Measurements from ENCODE around the gene TGFBR3. TPM values are rescaled to one million over a fixed set of nuclear protein-coding genes. Genes with fewer than 3 reads are reported as not detected.

TGFBR3 gene
- total RNA-seq, 2 experiments from 2014 or later: 12.9 to 13.0 TPM

DNA sequence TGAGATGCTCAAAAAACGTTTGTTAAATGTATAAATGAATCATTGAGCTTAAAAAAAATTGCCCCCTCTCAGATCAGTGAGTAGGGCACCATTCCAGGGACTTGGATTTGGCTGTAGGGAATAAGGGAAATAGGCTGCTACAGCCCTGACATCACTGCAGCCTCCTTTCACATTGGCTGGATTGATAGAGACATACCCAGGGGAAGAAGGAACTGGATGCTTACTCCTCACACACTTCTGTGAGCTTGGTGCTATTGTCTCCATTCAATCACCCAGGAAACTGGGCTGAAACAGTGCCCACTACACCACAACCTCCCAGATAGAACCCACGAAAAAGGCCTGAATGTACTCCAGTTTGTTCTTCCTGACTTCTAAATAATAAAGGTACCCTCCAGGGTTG lies 87.2 kb downstream of the TGFBR3 start:
- H3K9me3 Mint-ChIP-seq: peaks cover 7% of the 10 kb centered on the region
- H3K36me3 Mint-ChIP-seq (ENCODE audit: low read depth): peaks cover 21% of the 10 kb centered on the region
- ChIA-PET POLR2A (no interaction called here), CTCF (interaction anchor here (1.0 to 1.2 kb wide), 2 partner anchors 12 to 220 kb away, joined by 3 to 6 read pairs; no protein-coding TSS in a partner anchor)
- H3K4me3 Mint-ChIP-seq: no peak overlapping the region
- peaks cover 36% of the 10 kb centered on the region for H3K4me1 Mint-ChIP-seq
- H3K27me3 Mint-ChIP-seq: no peaks in the 10 kb centered on the region
- H3K27ac Mint-ChIP-seq: no peak overlapping the region
- DNase-seq: no peak

DNA sequence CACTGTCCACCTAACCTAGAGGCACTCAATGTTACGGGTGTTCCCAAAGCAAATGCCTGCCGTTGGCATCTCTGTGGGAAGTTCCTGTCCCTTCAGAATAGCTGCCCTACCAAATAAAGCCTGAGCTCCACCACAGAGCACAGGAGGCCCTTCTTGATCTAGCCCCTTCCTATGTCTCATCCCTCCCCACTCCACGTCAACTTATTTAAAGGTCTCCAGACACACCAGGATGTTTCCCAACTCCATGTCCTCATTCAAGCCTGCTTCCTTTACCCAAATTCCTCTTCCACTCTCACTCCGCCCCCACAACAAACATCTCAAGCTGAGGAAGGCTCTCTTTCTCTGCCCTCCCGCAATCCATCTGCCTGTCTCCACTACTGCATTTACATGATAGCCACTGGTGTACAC lies 87.7 kb downstream of the TGFBR3 start:
- H3K36me3 Mint-ChIP-seq (ENCODE audit: low read depth): peaks cover 21% of the 10 kb centered on the region
- H3K9me3 Mint-ChIP-seq: peaks cover 7% of the 10 kb centered on the region
- no peak overlapping the region for H3K27ac Mint-ChIP-seq
- H3K27me3 Mint-ChIP-seq: no peaks in the 10 kb centered on the region
- H3K4me3 Mint-ChIP-seq: no peak overlapping the region
- POLR2A ChIA-PET: no interaction called here
- DNase-seq: no peak
- peaks cover 33% of the 10 kb centered on the region for H3K4me1 Mint-ChIP-seq
- CTCF ChIA-PET: interaction anchor here (0.5 to 1.4 kb wide), 4 partner anchors 11 to 663 kb away, joined by 3 to 6 read pairs (median 4); no protein-coding TSS in a partner anchor

DNA sequence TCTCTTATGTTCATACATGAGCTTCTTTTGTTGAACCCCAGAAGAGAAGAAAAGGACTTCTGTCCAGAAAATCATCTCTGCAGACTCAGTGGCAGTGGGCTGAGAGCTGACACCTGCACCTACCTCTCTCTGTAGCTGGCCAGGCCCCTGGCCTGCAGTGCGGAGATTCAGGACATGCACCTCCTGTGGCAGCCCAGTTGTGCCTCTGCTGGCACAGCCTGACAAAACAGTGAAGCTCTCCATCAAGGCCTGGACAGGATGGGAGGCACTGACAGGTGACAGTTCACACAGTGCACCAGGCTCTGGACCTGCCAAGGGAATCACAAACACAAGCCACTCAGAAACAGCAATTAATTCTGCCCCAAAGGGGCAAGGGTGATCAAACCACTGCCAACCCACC lies 88.8 kb downstream of the TGFBR3 start:
- POLR2A ChIA-PET: no interaction called here
- H3K27me3 Mint-ChIP-seq: no peaks in the 10 kb centered on the region
- no peak for DNase-seq
- H3K4me3 Mint-ChIP-seq: no peak overlapping the region
- peaks cover 28% of the 10 kb centered on the region for H3K4me1 Mint-ChIP-seq
- CTCF ChIA-PET: interaction anchor here (0.6 to 1.7 kb wide), 3 partner anchors 9 to 94 kb away, joined by 3 to 5 read pairs (median 3); no protein-coding TSS in a partner anchor
- H3K36me3 Mint-ChIP-seq (ENCODE audit: low read depth): peaks cover 13% of the 10 kb centered on the region
- H3K27ac Mint-ChIP-seq: no peak overlapping the region
- peaks cover 5% of the 10 kb centered on the region for H3K9me3 Mint-ChIP-seq

DNA sequence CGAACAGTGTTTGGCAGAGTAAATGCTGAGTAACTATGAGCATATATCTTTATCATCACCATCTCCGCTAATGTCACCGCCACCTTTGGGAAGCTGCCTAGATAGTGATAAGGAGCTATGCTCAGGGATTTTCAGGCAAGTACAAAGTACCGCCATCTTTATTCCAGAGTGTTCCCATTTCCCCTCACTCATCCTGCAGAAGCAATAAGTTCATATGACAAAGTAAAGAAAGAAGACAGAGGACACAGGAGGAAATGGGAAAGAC lies 89.6 kb downstream of the TGFBR3 start:
- ChIA-PET POLR2A (no interaction called here), CTCF (interaction anchor here (1.7 kb wide), 2 partner anchors 8 to 10 kb away, joined by 5 read pairs; no protein-coding TSS in a partner anchor)
- Mint-ChIP-seq H3K27me3 (no peaks in the 10 kb centered on the region), H3K9me3 (peaks cover 5% of the 10 kb centered on the region), H3K27ac (no peak overlapping the region), H3K4me1 (peaks cover 31% of the 10 kb centered on the region), H3K36me3 (ENCODE audit: low read depth) (peaks cover 9% of the 10 kb centered on the region), H3K4me3 (no peak overlapping the region)
- DNase-seq: no peak

DNA sequence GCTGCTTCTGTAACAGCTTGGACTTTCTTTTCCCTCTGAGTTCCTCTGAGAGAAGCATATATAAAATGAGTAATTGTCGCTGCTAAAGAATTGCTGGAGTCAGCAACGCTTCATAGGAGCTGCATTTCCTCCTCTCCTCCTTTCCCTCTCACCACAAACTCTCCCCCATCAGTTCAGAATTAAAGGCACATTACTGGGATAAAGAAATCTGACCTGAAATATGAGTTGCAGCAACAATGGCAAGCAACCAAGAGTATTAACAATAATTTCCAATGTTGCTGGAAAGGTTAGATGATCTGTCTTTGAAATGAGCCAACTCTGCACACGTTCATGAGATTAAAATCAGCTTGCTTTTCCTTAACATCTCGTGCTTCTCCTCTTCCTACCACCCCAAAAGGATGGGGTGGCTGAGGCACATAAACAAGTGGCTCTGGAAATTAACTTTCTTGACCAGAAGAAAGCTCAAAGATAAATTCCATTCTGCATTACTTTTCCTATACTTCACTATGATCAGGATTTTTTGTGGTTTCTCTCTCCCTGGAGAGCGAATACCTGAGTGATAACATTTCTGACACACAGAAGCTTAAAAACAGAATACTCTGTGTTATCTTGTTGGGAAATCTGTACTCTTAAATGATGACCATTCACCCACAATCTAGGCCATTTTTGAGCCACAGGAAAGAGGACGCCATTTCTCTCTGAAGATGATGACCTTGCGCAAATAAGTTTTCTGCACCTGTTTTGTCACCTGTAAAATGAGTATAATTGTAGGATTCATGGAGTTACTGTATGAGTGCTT lies 90.2 kb downstream of the TGFBR3 start:
- ChIA-PET POLR2A (no interaction called here), CTCF (interaction anchor here (1.7 kb wide), 2 partner anchors 8 to 10 kb away, joined by 5 read pairs; no protein-coding TSS in a partner anchor)
- Mint-ChIP-seq H3K27ac (no peak overlapping the region), H3K4me3 (no peak overlapping the region), H3K27me3 (no peaks in the 10 kb centered on the region), H3K36me3 (ENCODE audit: low read depth) (peaks cover 10% of the 10 kb centered on the region), H3K4me1 (peaks cover 35% of the 10 kb centered on the region), H3K9me3 (peaks cover 5% of the 10 kb centered on the region)
- DNase-seq: no peak

DNA sequence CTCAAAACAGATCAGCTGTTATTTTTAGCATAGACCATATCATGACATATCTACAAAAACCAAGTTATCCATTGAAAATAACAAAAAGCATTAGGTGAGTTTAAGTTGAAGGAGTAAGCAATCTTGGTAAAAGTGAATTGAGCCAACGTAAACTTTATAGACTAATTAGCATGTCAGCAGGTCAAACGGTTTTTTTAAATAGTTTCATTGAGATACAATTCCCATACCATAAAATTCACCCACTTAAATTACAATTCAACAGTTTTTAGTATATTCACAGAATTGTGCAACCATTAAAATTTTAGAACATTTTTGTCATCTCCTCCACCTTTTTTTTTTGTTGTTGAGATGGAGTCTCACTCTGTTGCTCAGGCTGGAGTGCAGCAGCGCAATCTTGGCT lies 92.1 kb downstream of the TGFBR3 start:
- H3K36me3 Mint-ChIP-seq (ENCODE audit: low read depth): peaks cover 11% of the 10 kb centered on the region
- no peaks in the 10 kb centered on the region for H3K27me3 Mint-ChIP-seq
- no peak overlapping the region for H3K4me3 Mint-ChIP-seq
- DNase-seq: no peak
- POLR2A ChIA-PET: no interaction called here
- H3K27ac Mint-ChIP-seq: no peak overlapping the region
- peaks cover 35% of the 10 kb centered on the region for H3K4me1 Mint-ChIP-seq
- CTCF ChIA-PET: interaction anchor here (0.7 kb wide), 1 partner anchor 9 kb away, joined by 4 read pairs; no protein-coding TSS in a partner anchor
- H3K9me3 Mint-ChIP-seq: peaks cover 5% of the 10 kb centered on the region

DNA sequence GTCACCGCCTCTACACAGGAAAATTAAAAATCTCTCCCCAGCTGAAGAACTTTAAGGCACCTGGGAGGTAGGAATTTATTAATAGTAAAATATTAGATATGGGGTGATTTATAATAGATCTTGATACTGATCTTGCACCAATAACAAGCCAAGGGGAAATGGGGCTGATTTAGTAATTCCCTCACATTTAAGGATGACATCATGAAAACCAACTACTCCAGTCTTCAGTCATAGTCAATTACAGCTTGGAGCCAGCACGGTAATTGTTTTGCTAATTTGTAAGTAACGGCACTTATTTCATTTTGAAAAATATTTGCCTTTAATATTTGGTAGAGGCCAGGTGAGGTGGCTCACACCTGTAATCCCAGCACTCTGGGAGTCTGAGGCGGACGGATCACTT lies 92.8 kb downstream of the TGFBR3 start:
- CTCF ChIA-PET: interaction anchor here (0.7 kb wide), 1 partner anchor 9 kb away, joined by 4 read pairs; no protein-coding TSS in a partner anchor
- POLR2A ChIA-PET: no interaction called here

DNA sequence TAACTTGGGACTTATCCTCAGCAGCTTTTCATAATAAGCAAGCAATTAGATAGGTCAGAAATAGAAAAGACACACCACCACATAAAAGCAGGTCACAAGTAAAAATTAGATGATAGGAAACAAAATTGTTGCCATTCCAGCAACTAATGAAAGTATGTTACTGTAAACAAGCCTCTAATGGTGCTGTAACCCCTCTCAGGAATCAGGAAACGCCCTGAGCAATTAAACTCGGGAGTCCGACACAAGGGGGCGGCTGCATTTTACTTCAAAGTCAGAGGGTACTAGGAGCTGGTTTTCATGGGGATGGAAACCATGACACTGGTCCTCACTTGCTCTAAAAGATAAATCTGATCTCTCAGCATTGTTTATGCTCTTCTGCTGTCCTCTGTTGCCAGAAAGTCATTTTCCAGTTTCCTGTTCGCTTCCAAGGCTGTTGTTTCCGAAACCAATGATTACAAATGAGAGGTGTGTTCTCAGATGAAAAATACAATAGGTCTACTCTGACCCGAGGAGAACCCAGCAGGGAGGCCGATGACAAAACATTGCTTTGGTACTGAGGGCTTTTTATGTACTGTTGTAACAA lies 93.4 kb downstream of the TGFBR3 start:
- Mint-ChIP-seq H3K27ac (no peak overlapping the region), H3K36me3 (ENCODE audit: low read depth) (peaks cover 11% of the 10 kb centered on the region), H3K27me3 (no peaks in the 10 kb centered on the region), H3K9me3 (peaks cover 5% of the 10 kb centered on the region), H3K4me3 (no peak overlapping the region), H3K4me1 (peaks cover 35% of the 10 kb centered on the region)
- CTCF ChIA-PET: interaction anchor here (0.6 to 1.8 kb wide), 3 partner anchors 8 to 316 kb away, joined by 3 to 6 read pairs (median 3); no protein-coding TSS in a partner anchor
- no peak for DNase-seq
- POLR2A ChIA-PET: no interaction called here

More for the DNA sequence above, 92.8 kb downstream of the TGFBR3 start:
- peaks cover 5% of the 10 kb centered on the region for H3K9me3 Mint-ChIP-seq
- no peak for DNase-seq
- H3K4me3 Mint-ChIP-seq: no peak overlapping the region
- no peak overlapping the region for H3K27ac Mint-ChIP-seq
- H3K27me3 Mint-ChIP-seq: no peaks in the 10 kb centered on the region
- H3K4me1 Mint-ChIP-seq: peaks cover 30% of the 10 kb centered on the region
- H3K36me3 Mint-ChIP-seq (ENCODE audit: low read depth): peaks cover 11% of the 10 kb centered on the region

DNA sequence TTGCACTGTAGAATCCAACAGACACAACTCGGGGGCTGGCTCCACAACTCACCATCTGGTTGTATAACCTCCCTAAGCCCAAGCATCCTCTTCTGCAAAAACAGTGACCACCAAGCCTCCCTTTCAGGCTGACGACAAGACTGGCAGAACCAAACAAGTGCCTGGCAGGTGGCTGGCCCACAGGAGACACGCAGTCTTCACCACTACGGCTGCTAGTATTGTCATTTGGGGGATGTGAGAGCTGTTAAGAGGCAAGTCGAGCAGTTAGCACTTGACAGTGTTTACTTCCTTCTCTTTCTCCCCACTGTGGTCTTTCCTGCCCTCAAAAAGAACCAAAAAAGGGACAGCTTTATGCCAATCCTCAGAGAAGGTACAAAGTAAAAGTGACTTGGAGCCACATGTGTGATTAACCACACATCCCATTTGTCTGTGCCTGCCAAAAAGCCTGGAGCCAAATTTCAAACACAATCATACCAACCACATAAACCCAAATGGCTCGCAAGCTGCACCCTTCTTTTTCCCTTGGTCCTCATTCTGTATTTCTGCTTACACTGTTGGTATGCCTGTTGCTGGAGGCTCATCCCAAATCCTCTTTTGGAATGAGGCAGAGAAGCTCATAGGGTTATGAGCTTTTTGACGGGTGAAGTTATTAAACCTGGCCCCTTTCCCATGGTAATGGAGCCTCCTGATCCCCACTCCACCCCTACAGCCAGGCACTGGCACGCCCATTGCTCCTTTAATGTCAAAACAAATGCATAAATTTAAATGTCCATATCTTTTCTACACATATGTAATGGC lies 94.1 kb downstream of the TGFBR3 start:
- H3K27ac Mint-ChIP-seq: peak overlapping the region; percentile 63
- ChIA-PET POLR2A (no interaction called here), CTCF (interaction anchor here (0.6 to 1.8 kb wide), 7 partner anchors 9 to 316 kb away, joined by 3 to 7 read pairs (median 4); no protein-coding TSS in a partner anchor)
- H3K36me3 Mint-ChIP-seq (ENCODE audit: low read depth): peaks cover 11% of the 10 kb centered on the region
- H3K9me3 Mint-ChIP-seq: peaks cover 5% of the 10 kb centered on the region
- H3K27me3 Mint-ChIP-seq: no peaks in the 10 kb centered on the region
- H3K4me1 Mint-ChIP-seq: peaks cover 35% of the 10 kb centered on the region
- no peak overlapping the region for H3K4me3 Mint-ChIP-seq
- DNase-seq: no peak

DNA sequence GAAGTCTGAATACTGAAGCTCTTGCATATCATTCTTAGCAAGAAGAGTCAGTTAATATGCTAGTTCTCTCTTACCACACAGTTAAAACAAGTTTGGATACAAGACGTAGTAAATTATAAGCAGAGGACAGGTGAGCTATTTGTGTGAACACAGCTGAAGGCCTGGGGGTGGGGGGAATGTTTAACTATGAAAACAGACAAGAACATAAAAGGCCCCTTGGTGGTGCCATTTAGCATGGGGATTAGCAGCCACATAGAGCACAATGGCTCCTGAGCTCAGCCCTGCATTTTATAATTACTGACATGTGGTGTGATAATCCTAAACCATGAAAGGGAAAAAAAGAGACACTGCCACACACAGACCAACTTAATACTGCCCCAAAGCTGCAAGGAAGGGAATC lies 94.8 kb downstream of the TGFBR3 start:
- ChIA-PET CTCF (interaction anchor here (0.6 to 1.8 kb wide), 8 partner anchors 9 to 241 kb away, joined by 3 to 7 read pairs (median 4); no protein-coding TSS in a partner anchor), POLR2A (no interaction called here)
- H3K27me3 Mint-ChIP-seq: no peaks in the 10 kb centered on the region
- peaks cover 35% of the 10 kb centered on the region for H3K4me1 Mint-ChIP-seq
- peaks cover 11% of the 10 kb centered on the region for H3K36me3 Mint-ChIP-seq (ENCODE audit: low read depth)
- H3K9me3 Mint-ChIP-seq: peaks cover 6% of the 10 kb centered on the region
- no peak for DNase-seq
- H3K4me3 Mint-ChIP-seq: no peak overlapping the region
- H3K27ac Mint-ChIP-seq: peak overlapping the region; percentile 63

DNA sequence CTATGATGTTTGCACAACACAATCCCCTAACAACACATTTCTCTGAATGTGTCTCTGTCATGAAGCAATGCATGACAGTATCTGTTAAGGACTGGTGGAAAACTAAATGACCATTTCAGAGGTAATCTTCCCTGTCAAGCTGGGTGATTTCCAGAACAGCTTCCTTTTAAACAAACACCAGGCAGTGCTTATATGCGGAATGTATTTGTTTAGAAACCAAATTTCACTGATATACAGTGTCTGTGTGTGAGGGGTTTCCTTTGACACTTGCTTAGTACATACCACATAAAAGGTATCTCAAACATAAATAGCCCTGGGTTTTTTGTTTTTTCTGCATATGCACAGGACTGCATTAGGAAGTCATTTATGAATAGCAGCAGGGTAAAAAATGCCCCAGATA lies 95.6 kb downstream of the TGFBR3 start:
- H3K4me1 Mint-ChIP-seq: peaks cover 35% of the 10 kb centered on the region
- H3K4me3 Mint-ChIP-seq: no peak overlapping the region
- no peak for DNase-seq
- POLR2A ChIA-PET: no interaction called here
- H3K36me3 Mint-ChIP-seq (ENCODE audit: low read depth): peaks cover 12% of the 10 kb centered on the region
- H3K9me3 Mint-ChIP-seq: peaks cover 8% of the 10 kb centered on the region
- CTCF ChIA-PET: interaction anchor here (0.6 to 1.8 kb wide), 6 partner anchors 13 to 142 kb away, joined by 3 to 7 read pairs (median 5); no protein-coding TSS in a partner anchor
- no peak overlapping the region for H3K27ac Mint-ChIP-seq
- H3K27me3 Mint-ChIP-seq: no peaks in the 10 kb centered on the region

DNA sequence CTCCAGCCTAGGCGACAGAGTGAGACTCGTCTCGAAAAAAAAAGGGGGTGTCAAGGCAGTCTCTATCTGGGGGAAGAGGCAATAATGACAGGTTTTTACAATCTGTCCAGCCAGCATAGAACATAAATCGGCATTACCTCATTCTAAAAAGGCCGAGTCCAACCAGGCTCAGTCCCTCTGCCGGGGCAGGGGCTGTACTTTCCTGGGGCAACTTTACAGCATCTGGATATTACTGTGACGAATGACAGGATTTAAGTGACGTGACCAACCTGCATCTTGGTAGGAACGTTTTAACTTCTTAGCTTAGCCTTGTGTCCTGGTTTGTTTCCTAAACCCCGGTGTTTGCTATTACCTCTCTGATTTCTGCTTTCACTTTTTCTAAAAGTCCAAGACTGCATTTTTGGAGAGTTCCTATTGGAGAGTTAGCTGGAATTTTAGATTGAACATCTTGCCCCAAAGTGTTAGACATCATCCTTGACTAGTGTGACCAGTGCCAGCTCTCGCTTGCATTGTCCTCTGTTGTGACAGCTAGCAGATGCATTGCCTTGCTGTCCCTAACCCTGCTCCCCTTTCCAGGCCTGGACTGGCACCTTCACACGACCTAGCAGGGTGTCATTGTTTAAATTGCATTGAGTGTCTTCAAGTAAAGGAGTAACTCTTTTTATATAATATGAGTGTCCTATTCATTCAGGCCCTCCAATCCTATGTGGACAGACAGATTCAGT lies 96.5 kb downstream of the TGFBR3 start:
- peaks cover 35% of the 10 kb centered on the region for H3K4me1 Mint-ChIP-seq
- ChIA-PET POLR2A (no interaction called here), CTCF (no interaction called here)
- no peak for DNase-seq
- H3K4me3 Mint-ChIP-seq: no peak overlapping the region
- H3K9me3 Mint-ChIP-seq: peaks cover 4% of the 10 kb centered on the region
- no peaks in the 10 kb centered on the region for H3K27me3 Mint-ChIP-seq
- no peak overlapping the region for H3K27ac Mint-ChIP-seq
- peaks cover 9% of the 10 kb centered on the region for H3K36me3 Mint-ChIP-seq (ENCODE audit: low read depth)

All from activated CD4-positive, alpha-beta T cell treated with anti-CD3 and anti-CD28 coated beads, Interleukin-2, amount 10 ng/mL, durations not matched to agents 7 days and 5 days (primary cell).